ENCODE measurements around the gene TMEM80.
"Not testable (repeated sequence)": the region's sequence is repeated elsewhere in the genome, so short reads cannot be mapped to it uniquely, and the experiment has no call there.

Gene TMEM80

DNA sequence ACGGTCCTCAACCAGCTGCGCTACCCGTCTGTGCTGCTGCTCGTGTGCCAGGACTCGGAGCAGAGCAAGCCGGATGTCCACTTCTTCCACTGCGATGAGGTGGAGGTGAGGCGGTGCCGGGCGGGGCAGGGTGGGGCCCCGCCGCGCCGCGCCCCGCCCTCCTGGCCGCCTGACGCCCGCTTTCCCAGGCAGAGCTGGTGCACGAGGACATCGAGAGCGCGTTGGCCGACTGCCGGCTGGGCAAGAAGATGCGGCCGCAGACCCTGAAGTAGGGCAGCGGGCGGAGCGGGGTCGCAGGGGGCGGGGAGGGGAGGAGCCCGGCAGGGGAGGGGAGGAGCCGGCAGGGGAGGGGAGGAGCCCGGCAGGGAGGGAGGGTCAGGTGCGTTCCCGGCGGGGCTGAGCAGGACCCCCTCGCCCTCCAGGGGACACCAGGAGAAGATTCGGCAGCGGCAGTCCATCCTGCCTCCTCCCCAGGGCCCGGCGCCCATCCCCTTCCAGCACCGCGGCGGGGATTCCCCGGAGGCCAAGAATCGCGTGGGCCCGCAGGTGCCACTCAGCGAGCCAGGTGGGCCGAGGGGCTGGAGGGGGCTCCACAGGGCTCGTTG lies 25.1 kb downstream of the TMEM80 start:
- peak in 1 of 4 experiments; percentile 44 for DNase-seq (ENCODE audit: low read depth in 4 of 4, low spot score in 1 of 4)

DNA sequence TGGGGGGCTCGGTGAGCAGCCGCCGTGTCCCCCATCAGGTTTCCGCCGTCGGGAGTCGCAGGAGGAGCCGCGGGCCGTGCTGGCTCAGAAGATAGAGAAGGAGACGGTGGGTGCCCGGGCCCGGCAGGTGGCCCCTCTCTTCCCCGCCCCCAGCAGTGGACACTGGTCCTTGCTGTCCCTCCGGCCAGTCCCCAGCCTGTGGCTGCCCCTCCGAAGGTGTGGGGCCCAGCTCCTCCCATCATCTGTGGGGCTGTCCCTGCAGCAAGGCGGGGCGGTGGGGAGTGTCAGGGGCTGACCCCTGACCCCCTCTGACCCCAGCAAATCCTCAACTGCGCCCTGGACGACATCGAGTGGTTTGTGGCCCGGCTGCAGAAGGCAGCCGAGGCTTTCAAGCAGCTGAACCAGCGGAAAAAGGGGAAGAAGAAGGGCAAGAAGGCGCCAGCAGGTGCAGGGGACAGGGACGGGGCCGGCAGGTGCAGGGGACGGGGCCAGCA lies 25.7 kb downstream of the TMEM80 start:
- no peak for DNase-seq (ENCODE audit: low read depth in 4 of 4, low spot score in 1 of 4)

- no peak for DNase-seq (ENCODE audit: low read depth in 4 of 4, low spot score in 1 of 4)
These were observed 26.2 kb downstream of the TMEM80 start for GRCh38 chr11:721741-722345.

- DNase-seq (ENCODE audit: low read depth in 4 of 4, low spot score in 1 of 4), result no peak
These were observed 26.8 kb downstream of the TMEM80 start for GRCh38 chr11:722346-722811.

DNA sequence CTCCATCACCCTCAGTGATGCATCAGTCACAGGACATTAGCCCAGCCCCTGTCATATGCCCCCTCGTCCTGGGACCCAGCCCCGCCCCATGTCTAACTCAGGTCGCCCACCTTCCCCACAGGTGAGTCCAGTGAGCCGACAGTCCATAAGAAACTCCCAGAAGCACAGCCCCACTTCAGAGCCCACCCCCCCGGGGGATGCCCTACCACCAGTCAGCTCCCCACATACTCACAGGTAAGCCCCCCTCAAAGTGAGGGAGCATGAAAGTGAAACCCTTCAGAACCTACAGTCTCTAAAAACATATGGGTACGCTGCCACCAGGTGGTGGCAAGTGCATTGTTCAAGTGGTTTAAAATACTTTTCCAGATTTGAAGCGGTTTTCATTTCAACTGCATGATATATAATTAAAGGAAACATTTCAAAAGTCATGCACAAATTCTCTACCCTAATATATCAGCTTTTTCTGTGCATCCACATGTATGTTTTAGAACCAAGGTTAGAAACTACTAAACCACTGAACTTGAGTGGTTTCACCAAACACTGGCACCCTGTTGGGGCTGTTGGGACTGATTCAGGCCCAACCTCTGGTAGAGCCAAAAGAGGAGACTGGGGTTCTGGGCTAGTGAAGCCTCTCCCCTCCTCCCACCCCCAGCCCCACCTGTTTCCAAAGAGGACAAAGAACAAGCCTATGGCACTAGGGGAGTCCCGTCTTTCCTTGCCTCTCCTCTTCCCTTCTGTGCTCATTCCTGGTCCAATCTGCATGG lies 27.7 kb downstream of the TMEM80 start:
- no peak for DNase-seq (ENCODE audit: low read depth in 4 of 4, low spot score in 1 of 4)

- DNase-seq (ENCODE audit: low read depth in 4 of 4, low spot score in 1 of 4), result no peak
These were observed 28.6 kb downstream of the TMEM80 start for GRCh38 chr11:724049-724777.

DNA sequence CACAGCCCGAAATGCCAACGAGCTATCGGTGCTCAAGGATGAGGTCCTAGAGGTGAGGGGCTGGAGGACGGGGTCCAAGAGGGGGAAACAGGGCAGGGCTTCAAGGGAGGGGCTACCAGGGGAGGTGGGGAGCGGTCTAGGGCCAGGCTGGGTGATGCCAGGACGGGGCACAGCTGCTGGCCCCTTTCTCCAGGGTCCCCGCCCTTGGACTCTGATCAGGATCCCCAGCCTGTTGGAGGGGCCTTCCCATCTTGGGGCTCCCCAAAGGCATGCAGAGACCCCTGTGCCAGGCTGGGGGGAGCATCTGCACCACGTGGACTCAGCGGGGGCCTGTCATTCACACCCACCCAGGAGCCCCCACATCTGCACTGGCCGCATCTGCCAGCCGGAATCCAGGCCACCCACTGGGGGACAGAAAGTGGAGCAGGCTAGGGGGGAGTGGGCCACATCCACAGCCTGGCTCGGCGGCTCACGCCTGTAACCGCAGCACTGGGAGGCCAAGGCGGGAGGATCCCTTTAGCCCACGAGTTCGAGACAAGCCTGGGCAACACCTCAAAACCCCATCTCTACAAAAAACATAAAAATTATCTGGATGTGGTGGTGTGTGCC lies 29.3 kb downstream of the TMEM80 start:
- no peak for DNase-seq (ENCODE audit: low read depth in 4 of 4, low spot score in 1 of 4)

GRCh38 chr11:725624-726202 lies 30.1 kb downstream of the TMEM80 start:
- no peak for DNase-seq (ENCODE audit: low read depth in 4 of 4, low spot score in 1 of 4)

GRCh38 chr11:726278-727220 lies 30.9 kb downstream of the TMEM80 start:
- peak in 1 of 4 experiments; percentile 29 for DNase-seq (ENCODE audit: low read depth in 4 of 4, low spot score in 1 of 4)

DNA sequence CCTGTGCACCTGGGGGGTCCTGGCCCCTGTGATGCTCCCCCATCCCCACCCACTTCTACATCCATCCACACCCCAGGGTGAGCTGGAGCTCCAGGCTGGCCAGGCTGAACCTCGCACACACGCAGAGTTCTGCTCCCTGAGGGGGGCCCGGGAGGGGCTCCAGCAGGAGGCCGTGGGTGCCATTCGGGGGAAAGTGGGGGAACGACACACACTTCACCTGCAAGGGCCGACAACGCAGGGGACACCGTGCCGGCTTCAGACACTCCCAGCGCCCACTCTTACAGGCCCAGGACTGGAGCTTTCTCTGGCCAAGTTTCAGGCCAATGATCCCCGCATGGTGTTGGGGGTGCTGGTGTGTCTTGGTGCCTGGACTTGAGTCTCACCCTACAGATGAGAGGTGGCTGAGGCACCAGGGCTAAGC lies 31.7 kb downstream of the TMEM80 start:
- no peak for DNase-seq (ENCODE audit: low read depth in 4 of 4, low spot score in 1 of 4)

DNA sequence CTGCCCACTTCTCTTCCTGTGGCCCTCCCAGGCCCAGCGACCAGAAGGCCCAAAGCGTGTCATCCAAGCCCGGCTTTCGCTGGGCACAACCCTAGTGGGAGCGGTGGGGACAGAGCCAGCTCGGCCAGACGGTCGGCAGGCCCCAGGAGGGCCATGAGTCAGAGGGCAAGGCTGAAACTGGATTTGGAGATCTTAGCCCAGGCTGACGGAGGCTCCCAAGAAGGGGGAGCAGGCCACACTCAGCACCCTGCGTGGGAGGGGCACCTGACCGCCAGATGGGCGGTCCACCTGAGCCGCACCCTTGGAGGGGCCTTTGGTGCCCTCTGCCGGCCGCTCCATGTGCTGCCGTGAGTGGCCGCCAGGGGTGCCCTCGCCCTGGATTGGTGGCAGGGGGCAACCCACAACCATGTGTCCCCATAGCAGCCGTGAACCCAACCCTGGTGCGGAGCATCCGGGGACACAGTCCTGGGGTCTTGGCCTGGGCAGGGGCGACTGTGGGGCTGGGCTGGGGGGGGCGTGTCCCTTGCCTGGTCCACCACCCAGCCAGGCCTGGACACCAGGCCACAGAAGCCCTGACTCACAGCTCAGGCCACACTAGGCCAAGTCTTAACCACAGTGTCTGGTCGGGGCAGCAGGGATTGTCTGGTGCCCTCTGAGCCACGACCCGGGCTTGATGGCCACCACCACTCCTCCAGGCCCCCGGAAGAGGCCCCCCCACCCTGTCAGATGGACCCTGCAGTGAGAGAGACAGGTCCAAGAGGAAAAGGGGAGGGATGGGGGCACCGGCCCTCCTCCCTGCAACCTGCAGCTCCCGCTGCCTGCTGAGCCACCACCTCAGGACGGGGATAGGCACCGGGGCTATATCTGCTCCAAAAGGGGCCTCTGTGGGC lies 32.5 kb downstream of the TMEM80 start:
- DNase-seq (ENCODE audit: low read depth in 4 of 4, low spot score in 1 of 4), result peak; percentile 59 to 70 (median 62)

DNA sequence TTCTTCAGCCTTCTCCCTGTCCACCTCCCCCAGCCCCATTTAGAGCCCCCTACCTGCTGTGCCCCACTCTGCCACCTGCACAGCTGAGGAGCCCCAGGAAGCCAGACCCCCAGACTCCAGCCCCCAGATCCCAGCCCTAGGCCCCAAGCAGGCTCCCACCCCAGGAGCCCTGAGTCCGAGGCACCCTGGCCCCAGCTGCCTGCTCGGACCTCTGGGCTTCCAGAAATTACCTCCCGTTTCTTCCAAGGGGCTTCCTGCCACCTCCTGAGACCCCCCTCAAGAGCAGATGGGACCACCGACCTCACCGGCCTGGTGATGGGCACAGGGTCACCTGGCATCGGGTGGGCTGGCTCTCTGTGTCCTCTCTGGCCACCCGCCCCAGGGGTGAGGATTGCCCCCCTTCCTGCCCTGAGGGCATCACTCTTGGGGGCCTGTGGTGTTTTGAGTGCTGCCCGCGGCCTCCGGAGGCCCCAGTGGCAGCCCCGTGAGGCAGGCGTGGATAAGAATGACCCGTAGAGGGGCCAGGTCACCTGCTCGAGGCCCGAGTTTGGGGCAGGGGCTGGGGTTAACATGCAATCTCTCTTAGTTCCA lies 33.4 kb downstream of the TMEM80 start:
- no peak for DNase-seq (ENCODE audit: low read depth in 4 of 4, low spot score in 1 of 4)

DNA sequence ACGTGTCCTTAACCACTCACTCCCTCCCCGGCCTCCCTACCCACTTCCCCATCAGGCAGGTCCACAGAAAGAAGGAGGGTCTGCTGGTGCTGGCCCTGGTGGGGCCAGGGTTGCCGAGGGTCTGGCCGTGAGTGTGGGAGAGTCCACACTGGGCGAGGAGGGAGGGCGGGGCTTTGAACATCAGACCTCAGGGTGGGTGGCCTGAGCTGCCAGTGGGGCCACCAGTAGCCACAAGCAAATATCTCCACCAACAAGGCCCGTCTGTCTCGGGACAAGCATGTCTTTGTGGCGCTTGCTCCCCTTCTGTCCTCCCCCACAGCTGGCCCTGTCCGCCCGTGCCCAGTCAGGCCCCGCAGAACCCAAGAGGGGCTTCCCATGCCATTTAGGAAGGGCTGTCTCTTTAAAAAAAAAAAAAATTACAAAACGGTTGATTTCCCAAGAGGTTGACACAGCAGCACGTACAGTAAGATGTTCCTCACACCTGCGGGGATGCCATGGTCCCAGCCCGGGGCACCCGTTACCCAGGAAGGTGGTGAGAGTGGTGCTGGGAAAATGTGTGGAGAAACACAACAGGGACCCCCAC lies 34.0 kb downstream of the TMEM80 start:
- DNase-seq (ENCODE audit: low read depth in 4 of 4, low spot score in 1 of 4), result no peak

- DNase-seq (ENCODE audit: low read depth in 4 of 4, low spot score in 1 of 4), result no peak
These were observed 37.5 kb downstream of the TMEM80 start for GRCh38 chr11:733072-733471.

DNA sequence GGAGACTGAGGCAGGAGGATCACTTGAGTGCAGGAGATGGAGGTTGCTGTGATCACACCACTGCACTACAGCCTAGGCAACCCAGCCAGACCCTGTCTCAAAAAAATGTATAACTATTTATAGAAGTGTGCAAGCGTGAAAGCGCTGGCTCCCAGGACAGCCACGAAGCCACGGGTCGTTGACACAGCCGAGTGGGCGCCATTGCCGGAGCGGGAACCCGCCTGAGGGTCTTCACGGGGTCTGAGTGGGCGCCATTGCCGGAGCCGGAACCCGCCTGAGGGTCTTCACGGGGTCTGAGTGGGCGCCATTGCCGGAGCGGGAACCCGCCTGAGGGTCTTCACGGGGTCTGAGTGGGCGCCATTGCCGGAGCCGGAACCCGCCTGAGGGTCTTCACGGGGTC lies 38.9 kb downstream of the TMEM80 start:
- DNase-seq (ENCODE audit: low read depth in 4 of 4, low spot score in 1 of 4), result not testable (repeated sequence)

DNA sequence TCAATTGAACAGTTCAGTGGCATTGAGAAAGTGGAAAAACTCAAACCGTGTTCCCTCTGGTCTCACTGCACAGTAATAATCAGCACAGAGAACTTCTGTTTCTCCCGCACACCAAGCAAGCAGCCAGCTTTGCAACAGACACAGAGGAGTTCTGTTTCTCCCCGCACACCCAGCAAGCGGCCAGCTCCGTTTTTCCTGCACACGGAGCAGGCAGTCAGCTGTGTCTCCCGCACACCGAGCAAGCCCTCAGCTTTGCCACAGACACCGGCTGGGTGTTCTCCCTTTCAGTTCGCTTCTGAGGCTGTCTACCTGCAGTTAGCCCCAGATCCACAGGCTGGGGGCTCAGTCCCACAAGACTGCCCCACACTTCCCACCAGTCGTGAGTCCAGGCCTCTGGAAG lies 41.8 kb downstream of the TMEM80 start:
- no peak for DNase-seq (ENCODE audit: low read depth in 4 of 4, low spot score in 1 of 4)

DNA sequence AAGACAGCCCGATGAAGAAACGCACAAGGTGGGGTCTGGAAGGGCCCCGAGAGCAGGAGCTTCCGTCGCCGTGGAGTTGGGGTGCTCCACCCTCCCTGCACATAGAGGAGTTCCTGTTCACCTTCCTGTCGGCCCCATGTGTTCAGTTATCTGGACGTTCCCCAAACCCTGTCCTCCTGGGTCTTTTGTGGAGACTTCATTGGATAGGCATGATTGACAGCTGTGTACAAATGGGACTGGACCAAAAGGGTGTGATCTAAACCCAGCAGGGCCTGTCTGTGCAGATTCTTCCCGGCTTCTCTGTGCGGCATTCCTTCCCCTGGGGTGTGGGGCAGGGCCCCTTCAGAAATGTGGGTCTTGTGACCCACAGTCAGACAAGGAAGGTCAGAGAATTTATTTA lies 42.3 kb downstream of the TMEM80 start:
- DNase-seq (ENCODE audit: low read depth in 4 of 4, low spot score in 1 of 4), result not testable (repeated sequence)

DNA sequence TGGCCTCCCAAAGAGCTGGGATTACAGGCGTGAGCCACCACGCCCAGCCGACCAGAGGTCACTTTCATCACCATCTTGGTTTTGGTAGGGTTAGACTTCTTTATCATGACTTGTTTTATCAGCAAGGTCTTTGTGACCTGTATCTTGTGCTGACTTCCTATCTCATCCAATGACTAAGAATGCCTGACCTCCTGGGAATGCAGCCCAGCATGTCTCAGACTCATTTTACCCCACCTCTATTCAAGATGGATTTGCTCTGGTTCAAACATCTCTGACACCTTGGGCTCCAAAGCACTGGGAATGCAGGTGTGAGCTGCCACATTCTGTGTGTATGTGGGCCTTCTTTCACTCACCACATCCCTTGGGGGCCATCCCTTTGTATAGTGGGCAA lies 46.5 kb downstream of the TMEM80 start:
- no peak for DNase-seq (ENCODE audit: low read depth in 4 of 4, low spot score in 1 of 4)
